Measurements from ENCODE around the gene MARCHF10.
A peak's percentile ranks its signal among the peaks of the same experiment; 100 is the strongest.

MARCHF10 gene

DNA sequence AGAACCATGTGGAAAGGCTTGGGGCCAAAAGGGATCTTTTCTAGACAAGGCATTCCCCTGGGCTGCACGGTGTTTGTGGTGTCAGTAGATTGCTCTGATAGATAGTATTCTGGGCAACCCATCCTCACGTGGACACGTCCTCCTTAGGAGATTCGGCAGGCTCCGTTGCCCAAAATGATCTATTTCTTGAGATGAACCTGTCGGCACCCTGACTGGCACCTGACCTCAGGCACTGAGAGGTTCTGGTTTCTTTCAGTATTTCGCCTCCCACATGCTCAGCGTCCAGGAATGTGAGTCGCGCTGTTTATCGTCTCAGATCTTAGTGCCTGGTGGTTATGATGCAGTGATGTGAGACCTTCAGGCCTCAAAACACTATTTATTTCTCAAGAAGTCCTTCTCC lies 89.7 kb downstream of the MARCHF10 start:
- DNase-seq (ENCODE audit: low read depth in 3 of 3, low spot score in 1 of 3): no peak

DNA sequence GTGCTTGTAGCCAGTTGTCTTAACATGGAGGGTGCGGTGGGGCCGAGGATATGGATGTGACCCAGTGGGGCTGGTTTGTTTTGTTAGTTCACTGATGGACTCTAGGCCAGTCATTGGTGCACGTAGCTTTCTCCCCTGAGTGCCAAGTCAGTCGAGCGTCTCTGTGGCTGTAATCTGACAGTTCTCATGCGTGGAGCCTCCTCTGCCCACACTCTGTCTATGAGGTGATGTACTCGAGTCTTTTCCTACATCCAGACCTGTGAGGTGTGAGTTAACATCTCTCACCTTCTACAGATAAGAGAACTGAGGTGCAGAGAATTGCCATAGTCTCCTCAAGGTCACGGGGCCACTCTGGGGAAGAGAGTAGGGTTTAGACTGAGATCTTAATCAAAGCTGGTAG lies 90.2 kb downstream of the MARCHF10 start:
- no peak for DNase-seq (ENCODE audit: low read depth in 3 of 3, low spot score in 1 of 3)

DNA sequence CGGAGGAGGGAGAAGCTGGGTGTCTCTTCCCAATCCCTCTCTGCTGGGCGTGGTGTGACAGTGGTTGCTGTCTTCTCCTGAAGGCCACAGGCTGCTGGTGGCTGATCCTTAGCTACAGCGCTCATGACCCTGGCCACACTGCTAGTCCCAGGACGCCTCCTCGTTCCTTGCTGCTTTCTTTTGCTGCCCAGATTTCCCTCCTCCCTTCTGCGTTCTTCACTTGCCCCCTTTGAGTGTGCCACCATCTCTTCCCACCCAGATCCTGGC lies 90.6 kb downstream of the MARCHF10 start:
- DNase-seq (ENCODE audit: low read depth in 3 of 3, low spot score in 1 of 3): no peak

DNA sequence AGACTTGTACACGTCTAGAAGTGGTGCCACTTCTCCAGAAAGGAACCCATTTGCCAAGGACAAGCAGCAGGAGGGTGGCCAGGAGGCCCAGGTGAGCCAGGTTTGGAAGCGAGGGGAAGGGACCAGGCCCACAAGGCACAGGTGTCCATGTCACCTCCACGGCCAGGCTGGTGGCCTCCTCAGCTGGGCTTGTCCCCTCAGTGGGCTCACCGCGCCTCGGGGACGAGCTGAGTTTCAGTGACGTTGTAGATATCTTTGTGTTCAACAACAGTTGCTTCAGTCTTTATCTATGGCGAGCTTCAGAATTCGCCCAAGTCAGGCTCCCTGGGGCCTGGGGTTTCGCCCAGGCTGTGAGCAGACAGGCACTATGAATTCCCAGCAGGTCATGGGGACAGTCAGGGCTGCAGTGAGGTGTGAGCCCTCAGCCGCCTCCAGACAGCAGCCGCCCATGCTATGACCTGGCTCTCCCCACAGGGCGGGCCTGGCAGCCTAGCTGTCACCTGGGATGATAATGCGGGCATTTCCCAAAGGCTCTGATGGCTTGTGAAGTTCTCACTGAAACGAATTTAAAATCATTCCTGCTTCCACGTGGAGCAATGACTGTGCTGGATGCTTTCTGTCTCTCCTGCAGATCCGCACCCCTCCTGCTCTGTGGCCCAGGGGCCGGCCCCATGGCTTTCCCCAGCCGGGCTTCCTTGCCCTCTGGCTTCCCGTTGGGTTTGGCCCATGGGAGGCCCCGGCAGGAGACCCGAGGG lies 91.1 kb downstream of the MARCHF10 start:
- no peak for DNase-seq (ENCODE audit: low read depth in 3 of 3, low spot score in 1 of 3)

DNA sequence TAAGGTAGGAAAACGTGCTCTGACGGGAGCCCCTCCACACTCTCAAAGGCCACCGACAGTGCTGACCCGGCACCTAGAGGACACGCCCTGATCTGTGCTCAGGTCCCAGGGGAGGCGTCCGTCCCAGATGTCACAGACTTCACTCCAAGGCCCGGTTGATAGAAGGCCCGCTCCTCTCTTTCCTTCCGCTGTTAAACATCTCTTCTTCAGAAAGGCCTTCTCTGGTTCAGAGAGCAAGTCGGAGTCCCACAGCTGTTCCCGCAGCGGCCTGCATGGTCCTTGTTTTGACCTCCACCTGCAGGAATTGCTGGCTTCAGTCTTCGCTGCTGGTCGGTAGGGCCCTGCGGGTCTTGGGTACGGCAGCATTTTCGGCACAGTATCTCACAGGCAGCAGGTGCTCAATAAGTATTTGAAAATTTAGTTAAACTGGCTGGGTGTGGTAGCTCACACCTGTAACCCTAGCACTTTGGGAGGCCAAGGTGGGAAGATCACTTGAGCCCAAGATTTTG lies 92.2 kb downstream of the MARCHF10 start:
- DNase-seq (ENCODE audit: low read depth in 3 of 3, low spot score in 1 of 3): no peak

DNA sequence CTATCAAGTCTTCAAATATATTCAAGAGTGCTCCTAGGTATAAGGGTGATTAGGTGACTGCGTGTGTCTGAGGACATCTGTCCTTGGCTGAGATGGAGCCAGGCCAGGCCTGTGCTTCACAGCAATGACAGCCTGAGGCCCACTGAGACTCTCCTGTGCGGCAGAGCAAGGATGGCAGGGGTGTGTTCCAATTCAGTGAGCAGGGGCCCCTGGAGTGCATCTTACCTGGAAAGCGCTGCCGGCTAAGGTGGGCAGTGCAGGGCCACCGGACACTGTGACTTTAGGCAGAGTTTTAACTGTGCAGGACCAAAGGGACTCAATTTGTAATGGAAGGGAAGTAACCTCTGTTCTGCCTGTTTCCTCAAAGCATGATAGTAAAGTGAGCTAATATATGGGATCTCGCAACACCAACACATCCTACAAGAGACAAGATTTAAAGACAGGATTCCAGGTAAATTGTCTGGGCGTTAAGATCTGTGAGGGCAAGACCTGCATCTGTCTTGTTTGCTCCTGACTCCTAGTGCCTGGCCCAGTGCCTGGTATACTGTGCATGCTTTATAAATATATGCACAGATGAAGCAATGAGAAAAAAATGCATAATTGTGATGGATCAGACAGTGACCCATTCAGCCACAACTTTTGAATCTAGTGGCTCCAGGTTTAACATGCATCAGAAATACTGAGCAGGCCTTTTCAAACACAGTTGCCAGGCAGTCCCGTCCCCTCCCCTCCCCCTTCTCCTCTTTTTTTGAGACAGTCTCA lies 93.9 kb downstream of the MARCHF10 start:
- no peak for DNase-seq (ENCODE audit: low read depth in 3 of 3, low spot score in 1 of 3)

DNA sequence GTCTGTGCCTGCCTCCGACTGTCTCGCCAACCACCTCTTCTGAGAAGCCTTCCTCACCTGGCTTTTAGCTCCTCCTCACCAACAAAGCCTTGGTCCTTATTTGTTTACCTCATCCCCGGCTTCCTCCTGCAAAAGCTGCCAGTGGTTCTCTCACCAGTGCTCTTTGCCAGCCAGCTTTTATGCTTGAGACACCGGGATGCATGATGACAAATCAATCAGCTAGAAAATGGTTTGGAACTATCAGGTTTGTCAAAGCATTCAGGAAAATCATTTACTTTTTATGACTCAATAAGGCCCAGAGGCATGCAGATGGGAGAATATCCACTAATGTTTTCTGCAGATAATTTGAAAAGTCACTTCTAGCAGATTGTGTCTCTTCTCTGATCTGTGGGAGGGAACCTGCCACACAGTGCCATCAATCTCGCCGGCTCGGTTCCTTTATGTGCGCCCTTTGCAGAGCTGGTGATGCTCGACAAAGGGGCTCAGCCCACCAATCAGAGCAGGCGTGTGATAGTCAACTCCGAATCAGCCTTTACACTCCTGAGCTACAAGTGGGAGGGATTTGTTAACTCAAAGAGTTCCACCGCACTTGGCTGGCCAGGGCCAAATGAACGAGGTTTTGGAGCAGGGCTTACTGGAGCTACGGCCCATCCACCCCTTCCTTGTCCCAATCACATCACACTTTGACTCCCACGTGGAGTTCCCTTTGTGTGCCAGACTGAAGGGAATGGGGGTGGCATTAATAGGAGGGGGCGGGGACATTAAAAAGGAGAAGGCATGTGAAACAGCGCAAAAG lies 94.8 kb downstream of the MARCHF10 start:
- DNase-seq (ENCODE audit: low read depth in 3 of 3, low spot score in 1 of 3): no peak

DNA sequence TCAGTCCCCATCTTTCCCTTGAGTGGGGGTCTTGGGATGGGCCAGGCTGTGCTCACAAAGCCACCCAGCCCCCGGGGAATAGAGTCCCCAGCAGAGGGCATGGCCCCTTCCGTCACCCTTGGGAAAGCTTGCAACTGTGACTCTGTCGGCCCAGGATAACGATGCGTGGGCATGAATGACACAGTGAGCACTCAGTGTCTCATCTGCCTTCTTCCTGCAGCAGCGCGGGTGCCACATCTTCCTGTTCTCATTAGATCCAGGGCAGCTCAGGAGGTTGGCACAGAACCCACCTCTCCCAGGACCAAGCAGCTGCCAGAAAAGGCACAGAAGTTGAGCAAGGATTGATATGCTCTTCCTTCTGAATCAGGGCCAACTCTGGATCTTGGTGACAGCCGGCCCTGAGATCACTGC lies 95.9 kb downstream of the MARCHF10 start:
- DNase-seq (ENCODE audit: low read depth in 3 of 3, low spot score in 1 of 3): no peak

DNA sequence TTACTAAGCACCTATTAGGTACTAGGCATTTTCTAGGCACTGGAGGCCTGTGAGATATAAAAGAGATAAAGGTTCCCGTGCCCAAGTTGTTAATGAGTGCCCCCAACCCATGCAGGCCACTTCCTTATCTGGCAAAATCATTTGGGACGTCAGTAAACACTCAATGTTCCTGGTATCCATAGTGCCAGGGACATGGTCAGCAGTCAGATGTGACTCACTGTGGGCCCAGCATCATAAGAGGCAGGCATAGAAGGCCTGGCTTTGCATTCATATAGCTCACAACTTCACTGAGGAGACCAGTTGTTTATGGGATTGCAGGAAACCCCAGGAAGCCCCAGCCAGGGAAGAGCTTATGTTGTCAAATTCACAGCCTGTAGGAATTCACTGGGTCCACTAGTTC lies 99.5 kb downstream of the MARCHF10 start:
- DNase-seq (ENCODE audit: low read depth in 3 of 3, low spot score in 1 of 3): no peak

DNA sequence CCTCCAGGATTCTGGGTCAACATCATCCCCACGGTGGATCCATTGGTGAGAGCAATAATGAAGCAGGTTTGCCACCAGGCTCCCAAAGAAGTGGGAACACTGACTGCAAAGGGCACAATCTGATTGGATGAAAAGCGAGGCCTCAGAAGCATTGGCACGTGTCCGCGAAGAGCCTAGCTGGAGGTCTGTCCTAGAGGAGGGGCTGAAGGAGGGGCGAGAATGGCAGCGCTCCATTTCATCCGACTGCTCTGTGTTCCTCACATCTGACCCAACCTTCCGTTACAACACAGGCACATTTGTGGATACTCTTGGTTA lies 100.7 kb downstream of the MARCHF10 start:
- DNase-seq (ENCODE audit: low read depth in 3 of 3, low spot score in 1 of 3): no peak

DNA sequence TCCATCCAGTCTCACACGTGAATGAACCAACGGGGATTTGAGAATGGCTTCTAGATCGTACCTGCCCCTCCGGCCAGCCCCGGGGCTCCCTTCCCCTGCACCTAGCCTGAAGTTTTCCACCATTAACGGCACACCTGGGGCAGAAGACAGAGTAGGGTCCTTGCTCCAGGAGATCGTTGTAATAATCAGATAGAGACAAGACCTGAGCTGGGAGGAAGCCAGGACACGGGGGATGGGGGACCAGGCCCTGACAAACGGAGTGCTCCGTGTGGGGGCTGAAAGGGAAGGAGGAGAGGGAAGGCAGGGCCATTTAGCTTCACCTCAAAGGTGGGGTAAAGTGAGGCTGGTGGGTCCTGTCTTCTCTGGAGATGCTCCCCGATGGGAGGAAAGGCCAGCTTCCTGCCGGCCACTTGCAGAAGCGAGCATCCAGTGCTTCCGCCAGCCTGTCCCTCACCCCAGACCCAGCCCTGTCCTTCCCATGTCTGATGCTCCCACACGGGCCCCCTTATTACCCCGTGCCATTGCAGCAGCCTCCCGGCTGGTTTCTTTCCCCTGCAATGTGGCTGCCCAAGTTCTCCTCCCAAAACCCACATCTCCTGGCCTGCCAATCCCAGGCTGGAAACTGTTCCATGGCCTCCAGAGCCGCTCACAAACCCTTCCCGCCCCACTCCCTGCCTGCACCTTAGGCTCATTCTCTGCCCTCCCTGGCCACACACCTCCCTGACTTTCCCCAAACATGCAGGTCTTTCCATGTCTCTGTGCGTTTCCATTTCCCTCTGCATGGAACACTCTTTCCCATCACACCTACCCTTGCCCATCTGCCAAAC lies 101.3 kb downstream of the MARCHF10 start:
- no peak for DNase-seq (ENCODE audit: low read depth in 3 of 3, low spot score in 1 of 3)

DNA sequence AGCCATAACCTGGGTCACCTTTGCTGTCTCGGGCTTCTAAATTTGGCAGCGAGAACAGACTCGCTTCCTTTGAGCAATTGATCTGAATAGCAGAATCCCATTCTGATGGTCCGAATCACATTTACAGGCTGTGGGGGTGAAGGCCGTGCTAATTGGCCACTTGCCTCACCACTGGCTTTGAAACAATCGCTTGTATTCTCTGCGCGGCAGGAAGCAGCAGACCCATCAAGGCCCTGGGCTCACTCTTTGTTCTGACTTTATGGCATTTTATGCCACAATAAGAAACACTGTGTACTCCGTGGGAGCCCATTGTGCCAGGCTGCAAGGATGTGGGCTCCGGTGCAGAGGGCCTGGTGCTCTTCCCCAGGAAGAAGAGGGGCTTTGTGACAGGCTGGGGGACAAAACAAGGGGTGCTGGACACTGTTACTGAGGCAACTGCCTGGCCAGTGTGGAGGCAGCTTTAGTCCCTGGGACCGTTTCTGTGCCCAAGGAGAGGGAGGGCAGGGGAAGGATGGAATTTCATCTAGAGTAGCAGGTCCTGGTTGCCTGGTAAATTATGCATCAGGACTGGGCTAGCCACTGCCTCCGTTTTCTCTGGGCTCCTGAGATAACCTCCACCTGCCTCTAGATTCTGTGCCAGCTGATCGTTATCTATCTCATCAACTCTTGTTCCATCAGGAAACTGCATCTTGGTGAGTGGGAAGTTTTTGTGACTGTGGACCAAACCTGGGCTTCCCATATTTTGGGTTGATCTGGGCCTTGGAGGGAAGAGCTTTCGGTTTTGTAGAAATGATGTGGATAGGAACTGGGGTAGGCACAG lies 102.1 kb downstream of the MARCHF10 start:
- DNase-seq (ENCODE audit: low read depth in 3 of 3, low spot score in 1 of 3): no peak

DNA sequence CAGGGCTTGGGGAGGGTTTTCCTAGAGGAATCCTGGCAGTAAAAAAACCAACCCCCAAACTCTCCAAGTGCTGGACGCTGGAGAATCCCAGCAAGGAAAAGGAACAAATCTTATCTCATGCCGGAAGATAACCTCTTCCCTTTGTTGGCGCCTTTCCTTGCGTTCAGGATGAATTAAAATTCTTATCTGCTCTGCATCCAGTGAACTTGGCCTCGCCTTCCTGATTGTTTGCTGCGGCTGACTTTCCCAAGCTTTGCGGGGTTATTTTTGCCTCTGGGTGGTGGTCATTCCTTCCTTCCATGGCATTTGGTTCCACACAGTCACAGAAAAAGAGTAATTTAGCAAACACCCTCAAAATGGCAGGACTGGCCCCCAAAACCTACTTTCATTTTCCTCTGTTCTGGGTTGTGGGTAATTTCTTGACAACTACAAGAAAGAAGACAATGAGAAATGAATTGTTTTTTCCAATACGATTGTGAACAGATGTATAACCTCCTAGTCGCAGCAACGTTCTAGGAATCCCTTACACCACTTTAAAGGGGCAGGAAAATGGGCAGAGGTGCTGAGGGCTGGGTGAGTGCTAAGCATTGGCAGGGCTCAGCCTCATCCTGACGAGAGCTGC lies 102.8 kb downstream of the MARCHF10 start:
- no peak for DNase-seq (ENCODE audit: low read depth in 3 of 3, low spot score in 1 of 3)

DNA sequence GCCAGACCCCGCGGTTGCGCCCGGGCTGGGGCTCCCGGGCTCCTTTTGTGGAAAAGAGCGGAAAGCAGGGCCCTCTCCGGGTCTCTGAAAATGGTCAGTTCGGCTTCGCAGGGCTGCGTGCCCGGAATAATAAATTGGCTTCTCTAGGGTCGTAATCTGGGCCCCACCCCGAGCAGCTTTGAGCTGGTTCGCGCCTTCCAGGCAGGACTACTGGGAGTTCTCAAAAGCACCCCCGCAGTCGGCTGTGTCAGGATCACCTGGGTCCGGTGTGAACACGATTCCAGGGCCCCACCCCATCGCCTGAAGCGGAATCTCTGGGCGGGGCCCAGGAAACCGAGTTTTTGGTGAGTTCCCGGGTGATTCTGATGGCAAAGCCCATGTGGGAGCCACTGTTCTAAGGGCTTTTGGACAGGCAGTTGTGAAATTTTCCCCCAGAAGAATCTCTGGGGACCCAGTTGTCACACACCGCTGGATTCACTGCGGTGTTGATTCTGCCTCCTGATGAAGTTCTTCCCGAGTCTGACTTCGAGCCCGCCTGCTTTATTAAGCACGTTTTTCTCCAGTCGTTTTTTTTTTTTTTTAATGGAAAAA lies 103.6 kb downstream of the MARCHF10 start:
- DNase-seq (ENCODE audit: low read depth in 3 of 3, low spot score in 1 of 3): no peak

DNA sequence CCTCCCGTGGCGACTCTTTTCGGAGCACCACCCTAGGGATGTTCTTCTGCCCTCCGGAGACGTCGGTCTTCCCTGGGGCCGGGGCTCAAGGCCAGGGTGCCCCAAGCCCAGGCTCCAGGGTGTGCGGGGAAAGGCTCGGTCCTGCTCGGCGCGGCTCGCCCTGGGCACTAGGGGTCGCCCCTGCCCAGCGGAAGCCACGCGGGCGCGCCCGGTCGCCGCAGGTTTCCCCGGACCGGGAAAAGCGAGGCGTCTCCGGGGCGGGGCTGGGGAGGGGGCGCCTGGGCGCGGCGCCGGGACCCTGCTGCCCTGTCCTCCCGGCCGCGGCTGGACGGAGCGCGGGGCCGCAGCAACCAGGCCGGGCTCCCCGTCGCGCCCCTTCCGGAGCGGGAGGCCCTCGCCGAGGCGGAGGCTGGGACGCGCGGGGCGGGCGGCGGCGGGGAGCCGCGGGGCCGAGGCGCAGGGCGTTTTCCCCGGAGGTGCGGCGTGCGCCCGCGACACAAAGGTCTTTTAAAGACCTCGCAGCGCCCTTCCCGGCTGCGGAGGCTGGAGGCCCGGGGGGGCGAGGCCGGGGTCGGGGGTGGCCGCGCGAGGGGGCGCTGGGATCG lies 104.2 kb downstream of the MARCHF10 start:
- peak; percentile 21 to 65 (median 50) for DNase-seq (ENCODE audit: low read depth in 3 of 3, low spot score in 1 of 3)

DNA sequence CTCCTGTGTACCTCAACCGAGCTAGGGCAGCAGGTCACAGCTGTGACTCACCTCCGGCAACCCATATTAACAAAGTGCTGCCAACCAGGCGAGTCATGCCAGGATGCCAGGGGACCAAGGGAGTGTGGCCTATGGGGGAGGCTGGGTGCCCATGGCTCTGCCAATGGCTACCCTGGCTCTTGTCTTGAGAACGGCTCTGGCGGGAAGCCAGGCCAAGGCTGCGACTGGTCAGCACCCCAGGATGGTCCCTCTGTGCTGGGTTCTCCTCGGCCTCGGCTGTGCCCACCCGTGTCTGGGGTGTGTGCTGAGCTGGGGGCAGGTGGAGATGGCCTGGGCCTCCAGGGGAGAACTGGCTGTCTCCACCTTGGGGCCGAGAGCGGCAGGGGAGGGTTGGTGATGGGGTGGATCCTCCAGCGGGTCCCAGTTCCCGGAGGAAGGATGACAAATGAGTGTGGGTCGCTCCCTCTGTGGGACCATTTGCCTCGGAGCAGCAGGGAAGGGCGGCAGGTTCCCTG lies 104.8 kb downstream of the MARCHF10 start:
- DNase-seq (ENCODE audit: low read depth in 3 of 3, low spot score in 1 of 3): no peak

DNA sequence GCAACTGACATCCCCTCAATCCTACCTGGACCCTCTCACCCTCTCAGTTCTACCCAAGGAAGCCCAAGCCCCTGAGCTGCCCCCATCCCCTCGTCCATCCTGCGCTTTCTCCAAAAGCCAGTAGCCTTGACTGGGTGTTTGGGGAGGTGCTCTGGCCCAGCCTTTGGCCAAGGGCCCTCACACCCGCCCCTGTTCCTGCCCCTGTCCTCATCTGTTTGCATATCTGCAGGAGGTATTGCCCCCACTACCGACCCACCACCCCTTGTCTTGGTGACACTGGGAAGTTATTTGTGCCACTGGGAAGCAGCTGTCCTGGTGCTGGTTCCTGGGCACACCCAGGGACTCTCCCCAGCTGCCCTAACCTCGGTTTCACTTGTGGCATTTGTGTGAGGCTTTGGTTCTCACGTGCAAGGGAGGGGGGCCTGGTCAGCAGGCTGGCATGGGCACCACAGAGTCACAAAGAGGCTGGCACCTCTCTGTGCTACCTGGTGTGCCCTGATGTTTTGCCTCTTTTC lies 105.3 kb downstream of the MARCHF10 start:
- DNase-seq (ENCODE audit: low read depth in 3 of 3, low spot score in 1 of 3): no peak

DNA sequence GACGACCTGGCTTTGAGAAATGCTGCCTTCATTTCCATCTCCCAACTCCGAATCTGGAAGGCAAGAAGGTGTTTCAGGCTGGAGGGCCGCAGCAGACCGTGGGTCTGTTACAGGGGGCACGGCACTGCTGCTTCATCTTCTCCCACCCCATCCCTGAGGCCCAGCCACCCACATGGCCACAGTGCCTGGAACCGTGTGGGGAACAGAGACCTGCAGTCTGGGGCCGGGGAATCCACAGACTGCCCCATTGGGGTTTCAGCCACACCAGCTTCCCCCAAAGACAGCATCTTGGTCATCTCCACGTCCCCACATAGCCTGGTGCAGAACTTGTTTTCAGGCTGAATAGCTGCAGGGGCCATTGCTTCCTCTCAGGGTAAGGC lies 106.4 kb downstream of the MARCHF10 start:
- DNase-seq (ENCODE audit: low read depth in 3 of 3, low spot score in 1 of 3): no peak
